Heart left ventricle (tissue), 16 donors: Measurements from ENCODE around the gene KLK14. TPM values are rescaled to one million over a fixed set of nuclear protein-coding genes. Genes with fewer than 3 reads are reported as not detected.

Experiments used
- ATAC-seq, 4 donors: fragments of 200-7000 bp; cut with Tn5 transposase; one replicate each; pipeline ENCODE4 v1.9.1; 2020 to 2022; ENCODE audit warnings: moderate library complexity in 4 of 4, mild to moderate bottlenecking in 3 of 4, moderate number of reproducible peaks in 1 of 4
- DNase-seq, 5 donors: peaks; one replicate each; pipeline ENCODE4 v3.0.0-alpha.2; 2020
- H3K27ac ChIP-seq, 12 donors: fragments of 200-600 bp; sonication (generic) in 4 of 12; one replicate each; pipeline versions ENCODE4 v1.5.0 to v1.8.0; 2016 to 2022; ENCODE audit warnings: mild to moderate bottlenecking in 2 of 12
- H3K27me3 ChIP-seq, 9 donors: fragments of 200-600 bp; sonication (generic) in 2 of 9; one replicate each; pipeline versions ENCODE4 v1.5.1 to v1.8.0; 2016 to 2022; ENCODE audit warnings: mild to moderate bottlenecking in 3 of 9
- H3K36me3 ChIP-seq, 9 donors: fragments of 200-600 bp; sonication (generic) in 2 of 9; one replicate each; pipeline versions ENCODE4 v1.5.0 to v1.8.0; 2018 to 2022; ENCODE audit warnings: mild to moderate bottlenecking in 2 of 9
- H3K4me1 ChIP-seq, 12 donors: fragments of 200-600 bp; sonication (generic) in 4 of 12; one replicate each; pipeline versions ENCODE4 v1.5.0 to v1.8.0; 2016 to 2022; ENCODE audit warnings: mild to moderate bottlenecking in 3 of 12
- H3K4me3 ChIP-seq, 12 donors: fragments of 200-600 bp; sonication (generic) in 4 of 12; one replicate each; pipeline versions ENCODE4 v1.5.0 to v1.8.0; 2017 to 2022; ENCODE audit warnings: mild to moderate bottlenecking in 9 of 12, moderate library complexity in 4 of 12
- H3K9me3 ChIP-seq, 12 donors: fragments of 200-600 bp; sonication (generic) in 4 of 12; one replicate each; pipeline versions ENCODE4 v1.5.0 to v1.8.0; 2016 to 2022; ENCODE audit warnings: mild to moderate bottlenecking in 1 of 12
- CTCF ChIP-seq, 12 donors: fragments of 200-600 bp; sonication (generic) in 4 of 12; IDR thresholded peaks; one replicate each; pipeline versions ENCODE4 v1.5.0 to v1.8.0; 2018 to 2022; ENCODE audit warnings: antibody characterized with exemption in 12 of 12, mild to moderate bottlenecking in 5 of 12
- POLR2A ChIP-seq, 2 donors: fragments of 450-650 bp; IDR thresholded peaks; one replicate each; pipeline ENCODE4 v1.6.1; 2017; ENCODE audit warnings: antibody characterized with exemption in 2 of 2, mild to moderate bottlenecking in 2 of 2, moderate library complexity in 2 of 2
- WGBS, 4 donors: extraction: QIAGEN DNeasy Blood & Tissue Kit in 2 of 4; methylation state at CpG; one replicate each; pipeline versions ENCODE4 v1.1.5 to v1.1.7; 2013 to 2018; 5-methylcytosine and 5-hydroxymethylcytosine counted together
- intact Hi-C, 10 donors: fragments of 100-400 bp; cut with DNase I; formaldehyde crosslinking; loops; one replicate each; pipeline versions ENCODE4 v1.11.1 to v1.14.2; 2022
- polyA plus RNA-seq, 2 donors: library from polyadenylated mRNA; stranded (reverse); fragments of 200-250 nt; gene quantifications; one replicate each; pipeline ENCODE4 v1.2.3, GENCODE V29; 2013
- total RNA-seq, 9 donors: library from RNA; depleted of rRNA in 2 of 9; stranded (reverse); fragments of >200 nt in 2 of 9; fragmentation: NEBNext Ultra II Directional in 3 of 9; extraction: Animal tissue kit (Norgen Biotek cat#: 25700) in 3 of 9; gene quantifications; one replicate each; pipeline versions ENCODE4 v1.1.0 to v1.2.4, GENCODE V29; 2016 to 2023
- donor health status: ischemic (EF 13 %, LVEDD 7.1; RV severe dilation, severe dysfunction).
- donor health status: healthy with polysubstance abuse.
- donor health status: DM: no; HTN: yes; CAD: no.
- donor health status: DM: no; HTN: no; CAD: no.
- donor health status: ischemic (EF 25% LVEDD 6.9; RV normal size, moderate dysfunction).
- donor health status: ischemic (EF 25% LVEDD 5.7; RV mildly dilated, moderate dysfunction).
- donor health status: healthy.
- donor health status: DM: yes; HTN: yes; CAD: no.
- donor health status: ischemic (EF 35%, LVEDD 5.7; RV mildly dilated, moderate dysfunction).
- donor health status: nonischemic (EF 11% LVEDD 7.7; RV severe dilation, severe dysfunction).
- donor health status: DM: yes; HTN: yes; CAD: no.
- donor health status: PGD.
- donor health status: ischemic (EF 29% LVEDD 5.4; RV normal size, mild dysfunction).
- donor health status: nonischemic (EF 23%, LVEDD 6.1; RV moderate dilation, normal function).

KLK14 gene
- total and polyA plus RNA-seq, 11 donors, result 0.17 to 0.64 (median 0.33) TPM; not detected in 4

GRCh38 chr19:51107406-51108065, 24.8 kb upstream of the KLK14 start:
- TF ChIP-seq CTCF (IDR thresholded peaks at IDR 0.05) (peak in 1 of 12 donors; percentile 9), POLR2A (IDR thresholded peaks at IDR 0.05) (no peak)
- Histone ChIP-seq H3K27ac (peak overlapping the region in 11 of 12 donors; percentile 14 to 81 (median 70)), H3K36me3 (peaks cover 0 to 21% (median 13%) of the 10 kb centered on the region in 9 donors), H3K4me1 (peaks cover 0 to 21% (median 13%) of the 10 kb centered on the region in 12 donors), H3K4me3 (peak overlapping the region; percentile 41 to 91 (median 77)), H3K9me3 (no peaks in the 10 kb centered on the region), H3K27me3 (no peaks in the 10 kb centered on the region)
- WGBS, 4 donors, result 18 to 21% (median 18%) methylated on average over 17 to 18 of the region's 18 CpGs
- ATAC-seq, result peak; percentile 1 to 12 (median 4)
- intact Hi-C loops, result loop anchor here in 2 of 10 donors (5.0 to 10.0 kb wide), 4 partner anchors 303 to 733 kb away; partner anchors contain the start of gene NR1H2 (in 2 of the 2)
- DNase-seq, result no peak

- intact Hi-C loops, result loop anchor here in 2 of 10 donors (10.0 kb wide), 3 partner anchors 299 to 729 kb away; partner anchors contain the start of gene NR1H2 (in 2 of the 2)
Observed at GRCh38 chr19:51103926-51104341, 21.2 kb upstream of the KLK14 start.

GRCh38 chr19:51102991-51103390, 20.3 kb upstream of the KLK14 start:
- no peak for TF ChIP-seq POLR2A (IDR thresholded peaks at IDR 0.05)
- no peak for TF ChIP-seq CTCF (IDR thresholded peaks at IDR 0.05)
- Histone ChIP-seq H3K4me3 (no peak overlapping the region), H3K4me1 (peaks cover 0 to 32% (median 12%) of the 10 kb centered on the region in 12 donors), H3K27me3 (no peaks in the 10 kb centered on the region), H3K36me3 (peaks cover 0 to 45% (median 23%) of the 10 kb centered on the region in 9 donors), H3K27ac (no peak overlapping the region), H3K9me3 (no peaks in the 10 kb centered on the region)
- ATAC-seq, result no peak
- intact Hi-C loops, result loop anchor here in 2 of 10 donors (10.0 kb wide), 3 partner anchors 298 to 728 kb away; partner anchors contain the start of gene NR1H2 (in 2 of the 2)
- no peak for DNase-seq
- 87 to 96% (median 90%) methylated on average over 7 of the region's 7 CpGs for WGBS, 4 donors

More at GRCh38 chr19:51103926-51104341, 21.2 kb upstream of the KLK14 start:
- ATAC-seq (no peak), DNase-seq (no peak)
- H3K36me3 ChIP-seq, result peaks cover 0 to 45% (median 23%) of the 10 kb centered on the region in 9 donors
- peak overlapping the region in 4 of 12 donors; percentile 12 to 40 (median 24) for H3K4me3 ChIP-seq
- peaks cover 0 to 28% (median 15%) of the 10 kb centered on the region in 12 donors for H3K4me1 ChIP-seq
- H3K27me3 ChIP-seq, result no peaks in the 10 kb centered on the region
- no peak for TF ChIP-seq POLR2A (IDR thresholded peaks at IDR 0.05)
- WGBS, 4 donors, result 75 to 90% (median 80%) methylated on average over 42 to 49 of the region's 49 CpGs
- H3K27ac ChIP-seq, result no peak overlapping the region
- no peaks in the 10 kb centered on the region for H3K9me3 ChIP-seq

GRCh38 chr19:51101171-51101865, 18.6 kb upstream of the KLK14 start:
- TF ChIP-seq CTCF (IDR thresholded peaks at IDR 0.05) (no peak), POLR2A (IDR thresholded peaks at IDR 0.05) (no peak)
- Histone ChIP-seq H3K27me3 (no peaks in the 10 kb centered on the region), H3K27ac (peak overlapping the region in 2 of 12 donors; percentile 36 to 42), H3K36me3 (peaks cover 0 to 45% (median 23%) of the 10 kb centered on the region in 9 donors), H3K4me1 (peaks cover 0 to 23% (median 3%) of the 10 kb centered on the region in 12 donors), H3K4me3 (no peak overlapping the region), H3K9me3 (no peaks in the 10 kb centered on the region)
- ATAC-seq (peak in 2 of 4 donors; percentile 37 to 41), DNase-seq (no peak)
- intact Hi-C loops, result loop anchor here in 2 of 10 donors (10.0 kb wide), 3 partner anchors 297 to 727 kb away; partner anchors contain the start of gene NR1H2 (in 2 of the 2)
- 57 to 67% (median 59%) methylated on average over 5 of the region's 5 CpGs for WGBS, 4 donors
